HG02981 (cell line): ENCODE data around the gene SPATA16.
"Not testable (repeated sequence)": the region's sequence is repeated elsewhere in the genome, so short reads cannot be mapped to it uniquely, and the experiment has no call there.

ENCODE experiments used
- ATAC-seq: cut with Tn5 transposase; IDR thresholded peaks from one replicate; pipeline ENCODE4 v1.9.1; 2021; ENCODE audit warnings: mild to moderate bottlenecking, moderate library complexity; ENCODE audit not compliant: unreplicated experiment

Gene SPATA16

GRCh38 chr3:173065543-173065981 lies 75.5 kb downstream of the SPATA16 start:
- ATAC-seq: no peak

DNA sequence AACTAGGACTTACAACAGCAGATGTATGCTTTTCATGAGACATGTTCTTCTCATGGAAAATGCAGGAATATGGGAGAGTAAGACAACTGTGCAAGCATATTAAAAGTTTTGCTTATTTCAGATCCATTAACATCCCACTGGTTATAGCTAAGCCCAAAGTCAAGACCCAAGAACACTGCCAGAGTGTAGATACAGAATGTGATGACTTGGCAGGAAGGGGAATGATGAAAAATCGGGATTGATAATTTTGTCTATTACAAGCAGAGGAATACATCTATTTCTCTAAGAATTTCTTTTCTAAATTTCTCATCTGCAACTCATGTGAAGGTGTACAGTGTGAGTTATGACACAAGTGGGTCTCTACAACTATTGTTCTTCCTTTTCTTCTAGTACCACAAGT lies 76.4 kb downstream of the SPATA16 start:
- no peak for ATAC-seq

GRCh38 chr3:173058229-173058628 lies 82.8 kb downstream of the SPATA16 start:
- no peak for ATAC-seq

GRCh38 chr3:173055228-173055933 lies 85.7 kb downstream of the SPATA16 start:
- ATAC-seq: peak; percentile 66

GRCh38 chr3:173049360-173049759 lies 91.7 kb downstream of the SPATA16 start:
- no peak for ATAC-seq

GRCh38 chr3:173045770-173046382 lies 95.2 kb downstream of the SPATA16 start:
- ATAC-seq: no peak

DNA sequence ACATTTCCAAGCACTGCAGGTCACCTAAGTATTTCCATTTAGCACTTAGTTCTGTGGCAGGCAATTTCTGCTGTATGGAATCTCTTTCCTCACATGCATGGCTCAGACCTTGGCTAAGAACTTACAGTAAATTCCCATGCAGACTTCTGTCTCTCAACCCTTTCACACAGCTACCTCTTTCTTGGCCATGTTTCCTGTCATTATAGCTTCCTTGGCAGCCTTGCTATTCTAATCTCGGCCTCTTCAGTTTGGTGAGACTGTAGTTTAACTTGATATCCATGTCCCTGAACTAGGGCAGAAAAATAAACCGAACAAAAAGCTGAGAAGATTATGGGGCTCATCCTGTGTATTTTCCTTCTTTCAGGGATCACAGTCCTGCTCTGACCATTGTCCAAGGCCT lies 96.0 kb downstream of the SPATA16 start:
- ATAC-seq: no peak

GRCh38 chr3:173043757-173044156 lies 97.3 kb downstream of the SPATA16 start:
- ATAC-seq: no peak

- ATAC-seq: no peak
These were observed 102.6 kb downstream of the SPATA16 start for GRCh38 chr3:173038484-173038871.

DNA sequence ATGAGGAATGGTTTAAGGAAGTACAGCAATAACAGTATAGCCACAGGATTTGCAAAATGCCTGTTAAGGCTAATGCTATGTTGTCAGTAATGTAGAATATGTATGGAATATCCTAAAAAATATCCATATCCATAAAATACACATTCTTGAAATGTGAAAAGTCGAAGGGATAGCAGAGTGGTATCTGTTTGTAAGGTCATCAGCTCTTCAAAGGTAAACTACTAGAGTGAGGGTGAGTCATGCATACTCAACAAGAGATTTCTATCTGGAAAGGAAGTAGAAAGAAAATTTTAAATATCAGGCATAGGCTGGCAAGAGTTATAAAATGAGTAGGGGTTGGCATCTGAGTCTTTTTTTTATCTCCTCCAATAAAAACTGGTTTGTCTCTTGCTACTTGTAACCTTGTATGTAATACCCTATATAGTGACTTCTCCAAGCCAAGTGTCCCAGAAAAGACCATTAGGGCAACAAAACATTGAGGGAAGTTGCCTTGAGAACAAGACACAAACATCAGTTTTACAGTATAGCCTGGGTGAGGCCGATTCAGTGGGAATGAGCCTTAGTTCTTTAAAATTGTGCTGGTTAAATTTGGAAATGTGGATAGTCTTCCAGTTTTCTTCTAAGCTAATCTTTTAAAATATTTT lies 103.1 kb downstream of the SPATA16 start:
- ATAC-seq: no peak

GRCh38 chr3:173030273-173030672 lies 110.8 kb downstream of the SPATA16 start:
- ATAC-seq: no peak

DNA sequence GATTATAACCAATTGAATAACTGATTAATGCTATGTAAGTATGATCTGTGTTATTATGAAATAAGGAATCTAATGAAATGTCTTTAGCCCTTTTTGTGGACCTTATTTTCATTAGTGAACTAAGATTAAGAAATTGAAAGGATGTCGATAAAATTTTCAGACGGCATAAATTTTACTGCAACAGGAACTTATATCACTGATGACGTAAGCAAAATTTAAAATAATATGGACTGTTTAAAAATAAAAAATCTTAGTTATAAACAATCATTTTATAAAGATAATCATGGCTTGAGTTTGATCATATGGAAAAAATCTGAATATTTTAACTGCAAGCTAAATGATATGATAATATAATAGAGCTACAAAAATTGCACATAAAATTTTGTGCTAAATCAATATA lies 112.7 kb downstream of the SPATA16 start:
- ATAC-seq: no peak

DNA sequence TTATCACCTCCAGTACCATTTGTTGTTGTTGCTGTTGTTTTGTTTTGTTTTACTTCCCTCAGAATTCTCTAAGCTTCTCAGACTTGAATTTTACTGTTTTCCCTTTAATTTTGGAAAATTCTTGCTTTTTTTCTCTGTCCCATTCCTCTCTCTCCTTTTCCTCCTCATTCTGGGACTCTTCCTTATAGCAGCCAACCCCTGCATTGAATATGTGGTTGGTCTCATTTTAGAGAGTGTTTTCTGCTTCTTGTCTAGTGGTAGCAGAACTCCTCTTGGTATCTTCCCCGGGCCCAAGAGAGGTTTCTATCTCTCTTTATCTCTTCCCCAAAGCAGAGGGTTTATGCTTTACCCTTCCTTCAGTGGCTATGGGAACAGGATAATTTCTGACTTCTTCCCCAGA lies 113.6 kb downstream of the SPATA16 start:
- ATAC-seq: no peak

GRCh38 chr3:173025941-173026340 lies 115.1 kb downstream of the SPATA16 start:
- ATAC-seq: no peak

- no peak for ATAC-seq
These were observed 119.4 kb downstream of the SPATA16 start for GRCh38 chr3:173021547-173022185.

GRCh38 chr3:173020128-173020527 lies 120.9 kb downstream of the SPATA16 start:
- ATAC-seq: not testable (repeated sequence)

DNA sequence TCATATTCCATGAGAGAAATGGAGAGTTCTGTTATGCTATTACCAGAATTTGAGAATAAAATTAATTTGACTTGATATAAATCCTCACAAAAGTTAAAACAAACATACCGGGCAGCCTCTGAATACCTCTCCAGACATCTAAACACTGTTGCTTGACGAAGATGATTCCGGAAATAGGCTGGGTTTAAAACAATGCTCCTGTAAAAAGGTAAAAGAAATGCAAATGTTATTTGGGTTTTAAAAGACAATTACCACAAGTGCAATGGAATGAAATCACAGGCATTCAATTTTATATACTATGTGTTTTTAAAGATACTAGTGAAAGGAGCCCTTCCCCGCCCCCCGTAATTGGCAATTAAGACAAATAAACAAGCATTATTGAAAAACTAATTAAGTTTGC lies 121.7 kb downstream of the SPATA16 start:
- no peak for ATAC-seq

DNA sequence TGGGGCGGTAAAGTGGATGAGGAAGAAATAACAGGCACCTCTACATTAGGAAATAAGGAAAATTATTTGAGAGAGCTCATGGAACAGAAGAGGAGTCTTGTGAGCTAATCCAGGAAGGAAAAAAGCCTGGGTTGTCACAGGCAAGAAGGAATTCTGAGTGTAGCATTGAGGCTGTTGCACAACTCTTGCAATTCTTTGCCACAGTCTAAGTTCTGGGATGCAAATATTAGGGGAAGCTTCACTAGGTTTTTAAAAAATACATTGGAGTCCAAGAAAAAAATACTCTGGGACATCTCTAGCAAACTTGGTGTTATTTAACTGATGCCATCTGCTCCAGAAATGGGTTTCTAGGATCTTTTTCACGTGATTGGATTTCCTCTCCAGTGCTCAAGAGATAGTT lies 122.3 kb downstream of the SPATA16 start:
- no peak for ATAC-seq

DNA sequence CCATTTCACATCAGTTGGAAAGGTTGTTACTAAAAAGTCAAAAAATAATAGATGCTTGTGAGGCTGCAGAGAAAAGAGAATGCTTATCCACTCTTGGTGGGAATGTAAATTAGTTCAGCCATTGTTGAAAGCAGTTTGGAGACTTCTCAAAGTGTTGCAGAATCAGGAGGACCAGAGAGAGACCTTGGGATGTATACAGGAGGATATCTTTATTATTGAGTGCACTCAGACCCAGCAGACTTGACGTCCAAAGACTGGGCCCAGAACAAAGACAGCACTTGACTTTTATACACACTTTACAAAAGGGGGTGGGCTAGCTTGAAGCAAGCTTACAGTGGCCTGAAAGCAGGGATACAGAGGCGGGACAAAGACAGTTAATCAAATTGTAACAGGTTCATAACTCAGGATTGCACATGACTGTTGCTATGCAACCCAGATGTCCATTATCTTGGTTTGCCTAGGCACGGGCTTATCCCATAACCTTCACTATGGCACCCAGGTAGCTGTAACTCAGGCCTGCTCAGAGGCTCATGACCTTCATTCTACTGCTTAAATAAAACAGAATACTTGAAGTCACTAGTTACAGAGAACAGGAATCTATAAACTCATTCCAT lies 127.7 kb downstream of the SPATA16 start:
- no peak for ATAC-seq

DNA sequence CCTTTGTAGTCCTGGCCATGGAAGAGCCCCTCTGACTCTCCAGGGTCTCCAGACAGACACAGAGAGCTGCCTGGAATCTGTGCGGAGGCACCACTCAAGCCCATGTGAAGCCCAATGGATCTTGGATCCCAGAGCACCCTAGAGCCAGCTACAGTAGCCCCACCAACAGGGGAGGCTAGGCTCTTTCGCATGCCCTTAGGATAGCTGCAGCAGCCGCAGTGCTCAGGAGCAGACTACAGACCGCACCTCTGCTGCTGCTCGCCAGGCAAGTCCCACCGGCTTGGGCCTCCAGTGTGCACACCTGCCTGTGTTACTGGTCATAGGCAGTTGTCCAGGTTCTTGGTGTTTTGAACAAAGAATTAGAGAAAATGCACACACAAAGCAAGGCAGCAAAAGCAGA lies 131.6 kb downstream of the SPATA16 start:
- no peak for ATAC-seq

DNA sequence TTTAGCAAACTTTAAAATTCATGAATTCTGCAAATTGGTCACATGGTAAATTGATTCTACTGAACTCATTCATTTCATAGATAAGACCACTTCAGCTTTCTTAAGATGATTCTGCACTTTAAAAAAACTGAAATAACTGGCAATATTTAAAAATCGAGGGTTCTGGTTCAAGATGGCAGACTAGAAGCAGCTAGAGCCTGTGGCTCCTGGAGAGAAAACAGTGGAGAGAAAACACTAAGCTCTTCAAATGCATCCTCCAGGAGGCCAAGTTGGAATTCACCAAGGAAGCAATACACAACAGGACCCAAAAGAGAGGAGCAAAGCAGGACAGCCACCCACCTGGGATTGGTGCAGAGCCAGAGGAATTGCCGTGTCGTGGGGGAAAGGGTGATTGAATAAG lies 132.1 kb downstream of the SPATA16 start:
- ATAC-seq: no peak
